CD4-positive, CD25-positive, alpha-beta regulatory T cell (primary cell): ENCODE data around the gene TNS1. TPM values are rescaled to one million over a fixed set of nuclear protein-coding genes. Genes with fewer than 3 reads are reported as not detected.

Experiments
- ATAC-seq, 2 donors: fragments of 150-1000 bp; cut with Tn5 transposase; one replicate each; pipeline ENCODE4 v1.10.0; 2021; ENCODE audit warnings: low read depth in 2 of 2, moderate number of reproducible peaks in 2 of 2, moderate library complexity in 1 of 2
- DNase-seq, 3 donors: peaks; one replicate each; pipeline versions ENCODE4 v3.0.0 to v3.0.0-alpha.2; 2012 to 2022; ENCODE audit warnings: mixed read lengths in 1 of 3
- H3K27ac ChIP-seq: one replicate; pipeline ENCODE4 v1.7.0; 2013; ENCODE audit warnings: mild to moderate bottlenecking, low read length; ENCODE audit not compliant: insufficient read depth, poor library complexity, severe bottlenecking
- H3K27me3 ChIP-seq: one replicate; pipeline ENCODE4 v1.7.0; 2013; ENCODE audit warnings: low read length; ENCODE audit not compliant: control insufficient read depth, insufficient read depth
- H3K36me3 ChIP-seq: one replicate; pipeline ENCODE4 v1.7.0; 2013; ENCODE audit warnings: mild to moderate bottlenecking, low read length, moderate library complexity; ENCODE audit not compliant: control insufficient read depth, insufficient read depth
- H3K4me1 ChIP-seq: 2 replicates; pipeline ENCODE4 v1.7.0; 2013; ENCODE audit warnings: mild to moderate bottlenecking, low read length; ENCODE audit not compliant: insufficient read depth, control insufficient read depth, poor library complexity, severe bottlenecking
- H3K4me3 ChIP-seq: one replicate; pipeline ENCODE4 v1.7.0; 2013; ENCODE audit warnings: low read depth, mild to moderate bottlenecking, low read length, moderate library complexity
- H3K9me3 ChIP-seq, 2 experiments: 1 replicate in 1 of 2; 2 replicates in 1 of 2; pipeline ENCODE4 v1.7.0; 2013; ENCODE audit warnings: low read length in 2 of 2, mild to moderate bottlenecking in 1 of 2, moderate library complexity in 1 of 2; ENCODE audit not compliant: control insufficient read depth in 2 of 2
- H3K27ac Mint-ChIP-seq, 3 donors: one replicate each; pipeline ENCODE4 v1.8.0; 2020 to 2022; ENCODE audit warnings: mild to moderate bottlenecking in 3 of 3, mixed read lengths in 3 of 3, moderate library complexity in 2 of 3
- H3K27me3 Mint-ChIP-seq: one replicate; pipeline ENCODE4 v1.8.0; 2022; ENCODE audit warnings: mild to moderate bottlenecking, mixed read lengths
- H3K36me3 Mint-ChIP-seq: one replicate; pipeline ENCODE4 v1.8.0; 2020; ENCODE audit warnings: mixed read lengths
- H3K4me1 Mint-ChIP-seq, 4 donors: one replicate each; pipeline ENCODE4 v1.8.0; 2020 to 2022; ENCODE audit warnings: mixed read lengths in 4 of 4, mild to moderate bottlenecking in 1 of 4
- H3K4me3 Mint-ChIP-seq, 4 donors: one replicate each; pipeline ENCODE4 v1.8.0; 2020 to 2022; ENCODE audit warnings: mild to moderate bottlenecking in 4 of 4, mixed read lengths in 4 of 4, moderate library complexity in 3 of 4
- H3K9me3 Mint-ChIP-seq, 7 donors: one replicate each; pipeline ENCODE4 v1.8.0; 2020 to 2022; ENCODE audit warnings: mixed read lengths in 7 of 7, mild to moderate bottlenecking in 3 of 7, moderate library complexity in 2 of 7
- polyA plus RNA-seq, 4 donors: library from polyadenylated mRNA; unstranded; fragments of 300-500 nt; fragmentation: Illumina TruSeq; gene quantifications; one replicate each; pipeline ENCODE4 v1.2.3, GENCODE V29; 2021
- total RNA-seq: library from RNA; stranded (reverse); gene quantifications from one replicate; pipeline ENCODE4 v1.2.3, GENCODE V29; 2022

TNS1 gene
- total and polyA plus RNA-seq, 5 donors from 2014 or later = 0.49 TPM; not detected in 4

DNA sequence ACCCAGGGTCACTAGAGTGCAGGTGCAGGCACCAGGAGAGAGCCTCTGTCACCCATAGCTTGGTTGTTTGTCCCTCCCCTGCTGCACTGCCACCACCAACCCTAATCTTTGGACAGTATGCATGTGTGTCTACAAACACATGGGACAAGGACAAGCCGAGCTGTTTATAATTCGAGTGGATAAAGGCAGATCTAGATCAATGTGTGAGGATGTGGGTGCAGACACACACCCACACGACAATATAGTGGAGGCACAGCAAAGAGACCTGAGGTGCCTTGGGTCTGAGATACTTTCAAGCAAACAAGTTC is 199.2 kb downstream of the TNS1 start:
- ATAC-seq = no peak
- H3K27ac ChIP-seq = no peak overlapping the region
- H3K4me1 ChIP-seq = no peaks in the 10 kb centered on the region
- no peak overlapping the region for H3K4me3 ChIP-seq
- no peaks in the 10 kb centered on the region for H3K27me3 ChIP-seq
- no peak for DNase-seq
- H3K4me1 Mint-ChIP-seq = peaks cover 0 to 2% (median 0%) of the 10 kb centered on the region in 4 donors
- no peaks in the 10 kb centered on the region for H3K9me3 Mint-ChIP-seq
- no peak overlapping the region for H3K27ac Mint-ChIP-seq
- no peak overlapping the region for H3K4me3 Mint-ChIP-seq
- H3K36me3 ChIP-seq = no peaks in the 10 kb centered on the region
- no peaks in the 10 kb centered on the region for H3K9me3 ChIP-seq
- no peaks in the 10 kb centered on the region for H3K36me3 Mint-ChIP-seq
- peaks cover 4% of the 10 kb centered on the region for H3K27me3 Mint-ChIP-seq

DNA sequence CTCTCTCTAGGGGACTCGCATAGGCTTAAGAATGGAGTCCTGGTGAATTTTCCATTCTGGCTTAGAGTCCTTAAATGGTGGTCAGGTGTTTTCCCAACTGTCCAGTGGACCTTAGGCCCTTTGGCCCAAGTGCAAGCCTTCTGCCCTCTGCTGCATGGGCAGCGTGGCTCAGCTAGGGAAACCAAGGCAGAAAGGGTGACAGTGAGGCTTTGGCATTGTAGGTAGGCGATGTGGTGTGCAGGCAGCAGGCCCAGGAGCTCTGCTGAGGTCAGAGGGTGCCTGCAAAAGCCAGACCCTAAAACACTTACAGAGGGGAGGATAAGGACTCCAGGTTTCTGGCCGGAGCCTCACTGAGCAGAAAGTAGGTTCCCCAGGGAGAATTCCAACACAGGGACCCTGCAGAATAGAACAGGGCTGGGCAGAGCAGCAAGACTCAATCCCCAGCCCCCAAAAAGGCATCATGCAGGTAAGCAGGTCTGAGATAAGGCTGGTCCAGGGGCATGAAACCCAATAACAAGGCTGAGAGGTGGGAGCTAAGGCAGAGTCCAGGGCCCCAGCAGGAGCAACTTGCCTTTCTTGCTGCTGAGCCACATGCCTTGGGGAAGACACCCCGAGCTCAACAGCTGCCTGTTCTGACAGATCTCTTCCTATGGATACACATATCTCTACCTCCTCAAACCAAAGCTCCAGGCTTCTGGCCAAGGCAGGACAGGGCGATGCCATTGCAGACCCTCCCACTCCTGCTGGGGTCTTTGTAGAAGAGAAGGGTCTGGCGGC is 199.7 kb downstream of the TNS1 start:
- H3K4me3 Mint-ChIP-seq = no peak overlapping the region
- H3K36me3 Mint-ChIP-seq = no peaks in the 10 kb centered on the region
- DNase-seq (no peak), ATAC-seq (no peak)
- H3K27ac Mint-ChIP-seq = no peak overlapping the region
- no peaks in the 10 kb centered on the region for H3K27me3 ChIP-seq
- no peak overlapping the region for H3K4me3 ChIP-seq
- H3K27me3 Mint-ChIP-seq = peaks cover 4% of the 10 kb centered on the region
- no peaks in the 10 kb centered on the region for H3K9me3 Mint-ChIP-seq
- H3K27ac ChIP-seq = no peak overlapping the region
- no peaks in the 10 kb centered on the region for H3K9me3 ChIP-seq
- H3K4me1 Mint-ChIP-seq = peaks cover 0 to 2% (median 0%) of the 10 kb centered on the region in 4 donors
- no peaks in the 10 kb centered on the region for H3K4me1 ChIP-seq
- no peaks in the 10 kb centered on the region for H3K36me3 ChIP-seq

DNA sequence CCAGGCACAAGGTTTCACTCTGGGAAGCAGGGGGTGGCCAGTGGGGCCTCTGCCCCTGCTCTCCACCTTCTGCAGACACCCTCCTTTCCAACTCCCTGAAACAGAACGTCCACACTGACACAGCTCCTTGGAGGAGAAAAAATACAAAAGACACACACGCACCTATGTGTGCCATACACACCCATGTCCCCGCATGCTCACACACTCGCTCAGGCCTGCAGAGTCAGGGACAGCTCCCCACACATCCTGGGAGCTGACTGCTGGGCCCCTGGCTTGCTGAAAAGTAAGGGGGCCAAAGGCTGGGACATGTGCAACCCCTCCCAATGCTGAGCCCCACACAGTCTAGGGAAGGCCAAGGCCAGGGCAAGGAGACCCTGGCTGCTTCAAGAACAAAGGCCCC is 200.5 kb downstream of the TNS1 start:
- H3K27ac ChIP-seq = no peak overlapping the region
- no peaks in the 10 kb centered on the region for H3K9me3 ChIP-seq
- H3K36me3 ChIP-seq = no peaks in the 10 kb centered on the region
- Mint-ChIP-seq H3K9me3 (no peaks in the 10 kb centered on the region), H3K4me3 (no peak overlapping the region), H3K27me3 (peaks cover 4% of the 10 kb centered on the region), H3K36me3 (no peaks in the 10 kb centered on the region), H3K4me1 (peaks cover 0 to 2% (median 0%) of the 10 kb centered on the region in 4 donors), H3K27ac (no peak overlapping the region)
- H3K27me3 ChIP-seq = no peaks in the 10 kb centered on the region
- H3K4me3 ChIP-seq = no peak overlapping the region
- no peaks in the 10 kb centered on the region for H3K4me1 ChIP-seq
- DNase-seq (no peak), ATAC-seq (no peak)

DNA sequence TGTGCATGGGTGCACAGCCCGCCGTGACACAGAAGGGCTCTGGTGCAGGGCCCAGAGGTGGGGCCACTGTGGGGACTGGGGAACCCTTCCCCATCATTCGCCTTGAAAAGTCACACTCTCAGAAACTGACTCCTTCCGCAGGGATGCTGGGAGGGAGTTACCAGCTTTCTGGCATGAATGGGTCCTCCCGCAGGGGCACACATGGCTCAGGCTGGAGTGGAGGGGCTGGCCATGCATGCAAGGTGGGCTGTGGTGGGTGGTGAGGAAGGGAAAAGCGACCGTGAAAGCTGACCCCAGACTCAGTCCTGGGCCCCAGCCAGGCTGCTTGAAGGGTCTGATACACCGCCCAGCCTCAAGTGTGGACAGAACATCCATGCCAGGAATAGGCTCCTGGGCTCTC is 201.1 kb downstream of the TNS1 start:
- H3K4me3 Mint-ChIP-seq = no peak overlapping the region
- Histone ChIP-seq H3K27me3 (no peaks in the 10 kb centered on the region), H3K9me3 (no peaks in the 10 kb centered on the region), H3K4me1 (no peaks in the 10 kb centered on the region), H3K4me3 (no peak overlapping the region), H3K27ac (no peak overlapping the region), H3K36me3 (no peaks in the 10 kb centered on the region)
- H3K27me3 Mint-ChIP-seq = peaks cover 4% of the 10 kb centered on the region
- ATAC-seq (no peak), DNase-seq (no peak)
- H3K9me3 Mint-ChIP-seq = no peaks in the 10 kb centered on the region
- H3K27ac Mint-ChIP-seq = no peak overlapping the region
- peaks cover 0 to under 1% (median 0%) of the 10 kb centered on the region in 4 donors for H3K4me1 Mint-ChIP-seq
- no peaks in the 10 kb centered on the region for H3K36me3 Mint-ChIP-seq

DNA sequence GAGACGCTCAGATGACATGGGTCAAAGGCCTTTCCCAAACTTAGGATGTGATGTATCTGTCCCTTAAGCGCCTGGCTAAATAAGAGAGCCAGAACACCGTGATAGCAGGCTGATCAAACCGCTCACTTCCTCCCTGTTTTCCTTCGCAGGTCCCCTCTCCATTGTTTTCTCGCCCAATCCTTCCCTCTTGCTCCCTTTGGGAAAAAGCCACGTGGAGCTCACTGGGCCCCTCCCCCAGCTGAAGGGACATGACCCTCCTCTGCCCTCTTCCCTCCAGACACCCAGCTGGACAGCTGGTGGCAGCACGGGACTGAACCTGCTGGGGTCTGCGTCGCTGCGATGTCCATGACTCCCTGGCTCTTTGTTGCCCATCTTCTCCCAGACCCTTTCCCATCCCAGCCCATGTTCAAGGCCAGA is 201.7 kb downstream of the TNS1 start:
- H3K36me3 Mint-ChIP-seq = no peaks in the 10 kb centered on the region
- Histone ChIP-seq H3K9me3 (no peaks in the 10 kb centered on the region), H3K4me1 (no peaks in the 10 kb centered on the region), H3K36me3 (no peaks in the 10 kb centered on the region), H3K4me3 (no peak overlapping the region), H3K27ac (no peak overlapping the region), H3K27me3 (no peaks in the 10 kb centered on the region)
- no peak for DNase-seq
- H3K27me3 Mint-ChIP-seq = peaks cover 4% of the 10 kb centered on the region
- ATAC-seq = no peak
- H3K9me3 Mint-ChIP-seq = no peaks in the 10 kb centered on the region
- H3K27ac Mint-ChIP-seq = no peak overlapping the region
- H3K4me1 Mint-ChIP-seq = no peaks in the 10 kb centered on the region
- no peak overlapping the region for H3K4me3 Mint-ChIP-seq

DNA sequence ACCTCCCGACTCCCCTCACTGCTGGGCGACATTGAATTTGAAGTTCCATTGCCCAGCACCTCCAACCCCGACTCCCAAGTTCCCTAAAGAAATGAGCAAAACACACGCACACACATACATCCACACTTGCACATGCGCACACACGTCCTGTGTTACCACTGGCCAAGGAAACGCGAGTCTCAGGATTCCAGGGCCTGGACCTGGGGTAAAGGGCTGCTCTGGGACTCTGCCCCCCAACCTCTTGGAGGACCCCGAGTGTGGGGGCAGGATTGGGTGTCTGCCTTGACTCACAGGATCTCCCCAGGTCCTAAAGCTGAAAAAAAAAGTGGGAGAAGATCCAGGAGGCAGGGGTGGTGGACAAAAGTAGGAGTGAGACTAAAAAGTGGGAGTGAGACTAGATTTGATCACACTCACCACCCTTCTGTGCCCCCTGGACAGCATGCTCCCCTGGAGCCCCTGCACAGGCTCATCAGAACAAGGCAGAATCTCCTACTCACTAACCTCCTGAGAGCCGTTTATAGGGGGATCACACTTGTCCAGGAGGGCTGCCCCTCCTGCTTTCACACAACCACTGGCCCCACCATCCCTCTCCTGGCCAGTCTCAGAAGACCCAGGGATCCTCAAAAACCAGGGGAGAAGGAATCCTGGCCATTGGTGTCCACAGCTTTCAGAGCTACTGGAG is 202.2 kb downstream of the TNS1 start:
- H3K27me3 ChIP-seq = no peaks in the 10 kb centered on the region
- no peak for ATAC-seq
- no peaks in the 10 kb centered on the region for H3K9me3 Mint-ChIP-seq
- no peaks in the 10 kb centered on the region for H3K36me3 ChIP-seq
- DNase-seq = no peak
- no peak overlapping the region for H3K27ac ChIP-seq
- H3K4me3 ChIP-seq = no peak overlapping the region
- H3K9me3 ChIP-seq = no peaks in the 10 kb centered on the region
- no peak overlapping the region for H3K27ac Mint-ChIP-seq
- H3K27me3 Mint-ChIP-seq = peaks cover 4% of the 10 kb centered on the region
- no peaks in the 10 kb centered on the region for H3K36me3 Mint-ChIP-seq
- H3K4me3 Mint-ChIP-seq = no peak overlapping the region
- H3K4me1 ChIP-seq = no peaks in the 10 kb centered on the region
- no peaks in the 10 kb centered on the region for H3K4me1 Mint-ChIP-seq

DNA sequence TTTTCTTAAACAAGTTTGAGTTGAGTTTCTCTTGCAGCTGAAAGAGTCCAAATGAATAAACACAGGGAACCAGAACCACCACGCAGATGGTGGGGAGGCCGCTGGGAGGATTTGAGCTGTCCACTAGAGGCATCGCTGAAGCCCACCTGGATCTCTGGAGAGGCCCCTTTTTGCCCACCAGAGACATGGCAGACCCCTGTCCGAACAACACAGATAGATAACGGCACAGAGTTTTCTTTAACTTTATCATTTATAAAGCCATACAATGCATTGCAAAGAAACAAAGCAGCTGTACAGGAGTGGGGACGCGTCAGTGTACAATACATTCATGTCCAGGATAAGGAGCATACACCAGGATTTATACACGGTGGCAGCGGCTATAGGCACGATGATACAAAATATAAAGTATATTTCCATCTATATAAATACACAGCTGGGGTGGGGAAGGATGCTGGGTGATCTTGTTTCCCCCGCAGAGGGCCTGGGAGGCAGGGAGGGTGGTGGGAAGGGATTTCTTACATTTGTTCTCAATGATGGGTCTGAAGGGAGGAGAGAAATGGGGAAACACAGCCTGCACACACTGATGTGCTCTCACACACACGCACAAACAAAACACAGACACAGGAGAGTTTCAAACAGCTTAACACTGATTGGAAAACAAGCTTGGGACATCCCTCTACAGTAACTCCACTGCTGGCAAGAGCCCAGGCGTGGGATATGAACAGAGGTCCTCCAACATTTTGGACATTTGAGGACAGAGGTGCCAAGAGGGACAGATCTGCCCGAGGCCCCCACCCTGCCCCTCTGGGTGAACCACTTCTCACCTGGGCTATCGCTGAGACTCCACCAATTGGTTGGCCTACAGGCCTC is 203.0 kb downstream of the TNS1 start:
- no peak overlapping the region for H3K4me3 ChIP-seq
- no peaks in the 10 kb centered on the region for H3K4me1 ChIP-seq
- Mint-ChIP-seq H3K9me3 (no peaks in the 10 kb centered on the region), H3K27ac (no peak overlapping the region), H3K27me3 (peaks cover 4% of the 10 kb centered on the region), H3K4me1 (no peaks in the 10 kb centered on the region), H3K36me3 (no peaks in the 10 kb centered on the region), H3K4me3 (no peak overlapping the region)
- DNase-seq = no peak
- H3K27me3 ChIP-seq = no peaks in the 10 kb centered on the region
- no peak for ATAC-seq
- no peaks in the 10 kb centered on the region for H3K36me3 ChIP-seq
- H3K27ac ChIP-seq = no peak overlapping the region
- H3K9me3 ChIP-seq = no peaks in the 10 kb centered on the region
